Prostate gland (tissue), 2 donors: ENCODE data around the gene CSMD2.

Experiments used
- CTCF ChIP-seq, 4 experiments: fragments of 200-600 bp in 2 of 4; fragments of 450-650 bp in 2 of 4; sonication (generic) in 2 of 4; IDR thresholded peaks; 1 replicate in 3 of 4; 2 replicates in 1 of 4; pipeline ENCODE4 v1.5.1; 2016 to 2019; ENCODE audit warnings: antibody characterized with exemption in 4 of 4, mild to moderate bottlenecking in 2 of 4, moderate library complexity in 2 of 4
- POLR2AphosphoS5 ChIP-seq: sonication (generic); formaldehyde crosslinking; IDR thresholded peaks from one replicate; pipeline ENCODE4 v1.6.1; 2017; ENCODE audit warnings: antibody characterized with exemption

- TF ChIP-seq CTCF (IDR thresholded peaks at IDR 0.05): no peak
- no peak for TF ChIP-seq POLR2AphosphoS5
Measured at GRCh38 chr1:34066166-34066565, 98.9 kb downstream of the CSMD2 start.
